Activated CD4-positive, alpha-beta T cell treated with anti-CD3 and anti-CD28 coated beads, Interleukin-2, amount 50 U/mL, for 1 hour (primary cell): Measurements from ENCODE around the gene COL18A1.

ENCODE experiments used
- DNase-seq: peaks from one replicate; pipeline ENCODE4 v3.0.0-alpha.2; 2020

Gene COL18A1

GRCh38 chr21:45415188-45415942 lies 10.4 kb downstream of the COL18A1 start:
- no peak for DNase-seq

GRCh38 chr21:45415943-45416611 lies 11.1 kb downstream of the COL18A1 start:
- no peak for DNase-seq

- DNase-seq = no peak
Measured at GRCh38 chr21:45416620-45417019, 11.7 kb downstream of the COL18A1 start.

GRCh38 chr21:45417256-45417950 lies 12.4 kb downstream of the COL18A1 start:
- DNase-seq = no peak

- DNase-seq = no peak
Measured at GRCh38 chr21:45417951-45418300, 13.0 kb downstream of the COL18A1 start.

GRCh38 chr21:45418301-45419071 lies 13.5 kb downstream of the COL18A1 start:
- no peak for DNase-seq

GRCh38 chr21:45419162-45419561 lies 14.2 kb downstream of the COL18A1 start:
- DNase-seq = no peak

- no peak for DNase-seq
Measured at GRCh38 chr21:45420061-45421041, 15.4 kb downstream of the COL18A1 start.

GRCh38 chr21:45421071-45421845 lies 16.3 kb downstream of the COL18A1 start:
- DNase-seq = no peak

GRCh38 chr21:45421846-45422775 lies 17.1 kb downstream of the COL18A1 start:
- DNase-seq = no peak

GRCh38 chr21:45423201-45423955 lies 18.4 kb downstream of the COL18A1 start:
- DNase-seq = no peak

- DNase-seq = no peak
Measured at GRCh38 chr21:45423968-45424853, 19.2 kb downstream of the COL18A1 start.

GRCh38 chr21:45424854-45425795 lies 20.2 kb downstream of the COL18A1 start:
- no peak for DNase-seq

- no peak for DNase-seq
Measured at GRCh38 chr21:45427331-45428271, 22.6 kb downstream of the COL18A1 start.

GRCh38 chr21:45428534-45428933 lies 23.6 kb downstream of the COL18A1 start:
- DNase-seq = no peak
